Activated T-helper 1 cell treated with anti-CD3 and anti-CD28 coated beads, Interleukin-12 subunit alpha, Interleukin-12 subunit beta, Interleukin-2, Interleukin-4 antibody, amounts not matched to agents 30 ng/mL and 10 ng/mL and 1 ng/mL, durations not matched to agents 14 hours and 24 hours and 36 hours (primary cell): ENCODE results near the gene SPTBN4. TPM values are rescaled to one million over a fixed set of nuclear protein-coding genes. Genes with fewer than 3 reads are reported as not detected.
A peak's percentile ranks its signal among the peaks of the same experiment; 100 is the strongest.

ENCODE experiments used
- DNase-seq: peaks from one replicate; pipeline ENCODE4 v3.0.0; 2021; ENCODE audit warnings: low spot score
- H3K27ac Mint-ChIP-seq: one replicate; pipeline ENCODE4 v1.8.0; 2021; ENCODE audit warnings: mild to moderate bottlenecking, mixed read lengths
- H3K27me3 Mint-ChIP-seq: one replicate; pipeline ENCODE4 v1.8.0; 2022; ENCODE audit warnings: mild to moderate bottlenecking, moderate library complexity, mixed read lengths; ENCODE audit not compliant: insufficient read depth
- H3K36me3 Mint-ChIP-seq: one replicate; pipeline ENCODE4 v1.8.0; 2021; ENCODE audit warnings: low read depth, mixed read lengths
- H3K4me1 Mint-ChIP-seq: one replicate; pipeline ENCODE4 v1.8.0; 2021; ENCODE audit warnings: low read depth, mixed read lengths
- H3K4me3 Mint-ChIP-seq: one replicate; pipeline ENCODE4 v1.8.0; 2021; ENCODE audit warnings: mild to moderate bottlenecking, moderate library complexity, mixed read lengths
- H3K9me3 Mint-ChIP-seq: one replicate; pipeline ENCODE4 v1.8.0; 2021; ENCODE audit warnings: mixed read lengths
- intact Hi-C: fragments of 100-400 bp; cut with micrococcal nuclease; formaldehyde crosslinking; loops from one replicate; pipeline ENCODE4 v1.15.1; 2024
- total RNA-seq: library from RNA; stranded (reverse); gene quantifications from 2 replicates; pipeline ENCODE4 v1.2.3, GENCODE V29; 2022

SPTBN4 gene
- total RNA-seq, 1 donor from 2014 or later = 0.21 TPM

DNA sequence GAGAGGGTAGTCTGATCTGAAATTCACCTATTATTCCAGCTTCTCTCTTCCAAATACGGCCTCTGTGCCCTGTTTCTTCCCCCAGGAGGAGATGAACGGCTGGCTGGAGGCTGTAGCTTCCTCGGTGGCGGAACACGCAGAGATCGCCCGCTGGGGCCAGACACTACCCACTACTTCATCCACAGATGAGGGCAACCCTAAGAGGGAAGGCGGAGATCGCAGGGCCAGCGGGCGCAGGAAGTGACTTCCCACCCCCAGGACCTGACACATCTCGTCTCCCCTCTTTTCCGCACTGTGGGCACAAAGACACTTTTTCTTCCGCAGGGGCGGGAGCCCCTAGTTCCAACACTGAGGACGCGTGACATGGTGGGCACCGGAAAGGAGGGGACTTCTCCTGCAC is 108.5 kb downstream of the SPTBN4 start:
- Mint-ChIP-seq H3K27ac (peak overlapping the region; percentile 34), H3K36me3 (peaks cover 6% of the 10 kb centered on the region), H3K27me3 (peaks cover 2% of the 10 kb centered on the region), H3K4me3 (peak overlapping the region; percentile 59), H3K4me1 (peaks cover 23% of the 10 kb centered on the region), H3K9me3 (no peaks in the 10 kb centered on the region)
- intact Hi-C loops = no loop called here
- no peak for DNase-seq

GRCh38 chr19:40576151-40576584 is 109.4 kb downstream of the SPTBN4 start:
- peak overlapping the region; percentile 71 for H3K27ac Mint-ChIP-seq
- intact Hi-C loops = loop anchor here (1.0 kb wide), 3 partner anchors 29 to 47 kb away; no protein-coding TSS in a partner anchor
- H3K9me3 Mint-ChIP-seq = no peaks in the 10 kb centered on the region
- DNase-seq = no peak
- no peaks in the 10 kb centered on the region for H3K27me3 Mint-ChIP-seq
- H3K36me3 Mint-ChIP-seq = peaks cover 11% of the 10 kb centered on the region
- H3K4me1 Mint-ChIP-seq = peaks cover 17% of the 10 kb centered on the region
- H3K4me3 Mint-ChIP-seq = peak overlapping the region; percentile 86

DNA sequence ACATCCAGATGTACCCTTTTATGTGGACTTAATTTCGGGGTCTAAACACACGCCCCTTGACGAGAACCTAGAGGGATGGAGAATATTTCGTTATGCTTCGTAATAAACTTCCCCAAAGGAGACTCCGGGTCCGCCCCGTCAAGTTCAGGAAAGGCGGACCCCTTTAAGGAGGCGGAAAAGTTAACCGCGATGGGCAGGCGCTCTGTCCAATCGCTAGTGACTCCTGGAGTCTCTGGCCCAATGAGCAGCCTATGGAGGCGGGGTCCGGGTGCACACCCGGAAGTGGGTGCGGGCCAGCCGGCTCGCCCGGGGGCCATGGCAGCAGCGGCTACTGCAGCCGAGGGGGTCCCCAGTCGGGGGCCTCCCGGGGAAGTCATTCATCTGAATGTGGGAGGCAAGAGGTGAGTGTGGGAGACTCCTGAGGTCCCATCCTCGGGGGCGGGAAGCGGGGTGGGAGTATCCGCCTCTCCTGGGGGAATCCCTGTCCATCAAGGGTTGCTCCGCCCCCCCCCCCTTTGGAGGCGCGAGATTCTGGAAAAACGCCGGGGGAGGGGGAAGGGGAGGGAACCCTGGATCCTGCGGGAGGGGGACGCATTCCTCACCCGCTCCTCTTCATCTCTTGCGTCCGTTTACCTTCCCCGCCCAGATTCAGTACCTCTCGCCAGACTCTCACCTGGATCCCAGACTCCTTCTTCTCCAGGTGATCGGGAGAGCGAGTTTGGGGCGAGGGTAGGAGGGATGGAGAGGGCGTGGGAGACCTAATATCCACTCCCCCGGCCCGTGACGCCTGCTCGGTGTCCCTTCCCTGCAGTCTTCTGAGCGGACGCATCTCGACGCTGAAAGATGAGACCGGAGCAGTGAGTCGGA is 110.0 kb downstream of the SPTBN4 start, which contains the start of gene SHKBP1:
TSS of gene SHKBP1 (plus strand) at position 289 of the 867 bp plus-strand sequence. CDS start at position 316, 27 bp downstream.
- Mint-ChIP-seq H3K27ac (peak within 1 kb of the TSS; percentile 71), H3K4me1 (peaks cover 17% of the 10 kb centered on the region), H3K36me3 (peaks cover 15% of the 10 kb centered on the region), H3K4me3 (peak within 1 kb of the TSS; percentile 86), H3K9me3 (no peaks in the 10 kb centered on the region), H3K27me3 (no peaks in the 10 kb centered on the region)
- peak; percentile 92 for DNase-seq
- intact Hi-C loops = loop anchor here (1.0 kb wide), 3 partner anchors 28 to 48 kb away; no protein-coding TSS in a partner anchor

DNA sequence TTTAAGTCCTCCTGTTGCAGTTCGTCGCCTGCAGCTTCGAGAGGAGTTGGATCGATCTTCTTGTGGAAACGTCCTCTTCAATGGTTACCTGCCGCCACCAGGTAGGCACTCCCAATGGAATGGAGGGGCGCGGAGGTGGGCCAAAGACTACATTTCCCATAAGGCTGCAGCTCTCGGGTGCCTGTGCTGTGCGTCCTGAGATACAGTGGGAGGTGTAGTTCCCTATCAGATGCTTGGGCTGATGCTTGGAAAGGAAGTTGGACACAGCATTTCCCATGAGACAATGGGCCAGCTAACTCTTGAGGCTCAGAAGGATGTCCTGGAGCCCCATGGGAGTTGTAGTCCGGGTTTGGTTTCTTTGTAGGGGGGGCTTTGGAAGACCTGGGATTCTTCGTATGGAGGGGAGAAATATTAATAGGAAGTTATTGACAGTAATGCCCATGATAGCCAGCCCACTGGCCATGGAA is 111.7 kb downstream of the SPTBN4 start:
- Mint-ChIP-seq H3K4me3 (peak overlapping the region; percentile 86), H3K4me1 (peaks cover 17% of the 10 kb centered on the region), H3K9me3 (no peaks in the 10 kb centered on the region), H3K27me3 (no peaks in the 10 kb centered on the region), H3K27ac (peak overlapping the region; percentile 5), H3K36me3 (peaks cover 23% of the 10 kb centered on the region)
- DNase-seq = no peak
- intact Hi-C loops = loop anchor here (1.0 kb wide), 1 partner anchor 8 kb away; no protein-coding TSS in a partner anchor

DNA sequence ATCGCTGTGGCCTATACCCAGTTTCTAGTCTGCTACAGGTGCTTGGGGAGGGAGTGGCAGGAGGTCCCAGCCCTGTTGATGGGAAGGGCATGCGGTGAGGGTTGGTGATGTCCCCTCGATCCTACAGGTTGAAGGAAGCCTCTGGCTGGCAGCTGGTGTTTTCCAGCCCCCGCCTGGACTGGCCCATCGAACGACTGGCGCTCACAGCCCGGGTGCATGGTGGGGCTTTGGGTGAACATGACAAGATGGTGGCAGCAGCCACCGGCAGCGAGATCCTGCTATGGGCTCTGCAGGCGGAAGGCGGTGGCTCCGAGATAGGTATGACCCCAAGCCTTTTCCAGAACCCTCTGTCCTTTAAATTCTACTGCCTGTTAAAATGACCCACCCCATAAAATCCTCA is 113.8 kb downstream of the SPTBN4 start:
- Mint-ChIP-seq H3K9me3 (no peaks in the 10 kb centered on the region), H3K27me3 (no peaks in the 10 kb centered on the region), H3K4me3 (no peak overlapping the region), H3K4me1 (peaks cover 18% of the 10 kb centered on the region), H3K36me3 (peaks cover 34% of the 10 kb centered on the region), H3K27ac (no peak overlapping the region)
- intact Hi-C loops = no loop called here
- no peak for DNase-seq

DNA sequence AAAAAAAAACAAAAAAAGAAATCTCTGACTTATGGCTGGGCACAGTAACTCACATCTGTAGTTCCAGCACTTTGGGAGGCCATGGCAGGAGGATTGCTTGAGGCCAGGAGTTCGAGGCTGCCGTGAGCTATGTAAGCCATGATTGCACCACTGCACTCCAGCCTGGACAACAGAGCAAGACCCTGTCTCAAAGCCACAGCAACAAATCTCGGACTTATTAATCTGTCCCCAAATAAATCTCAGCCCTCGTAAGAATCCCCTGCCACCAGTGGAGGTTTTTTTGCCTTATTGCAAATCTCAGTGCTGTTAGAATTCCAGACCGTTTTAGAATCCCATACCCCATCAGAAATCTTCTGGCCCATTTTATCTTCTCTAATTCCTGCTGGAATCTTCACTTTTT is 114.7 kb downstream of the SPTBN4 start:
- no peaks in the 10 kb centered on the region for H3K27me3 Mint-ChIP-seq
- intact Hi-C loops = no loop called here
- no peak for DNase-seq
- H3K27ac Mint-ChIP-seq = no peak overlapping the region
- H3K4me3 Mint-ChIP-seq = no peak overlapping the region
- H3K9me3 Mint-ChIP-seq = no peaks in the 10 kb centered on the region
- peaks cover 23% of the 10 kb centered on the region for H3K4me1 Mint-ChIP-seq
- H3K36me3 Mint-ChIP-seq = peaks cover 43% of the 10 kb centered on the region

DNA sequence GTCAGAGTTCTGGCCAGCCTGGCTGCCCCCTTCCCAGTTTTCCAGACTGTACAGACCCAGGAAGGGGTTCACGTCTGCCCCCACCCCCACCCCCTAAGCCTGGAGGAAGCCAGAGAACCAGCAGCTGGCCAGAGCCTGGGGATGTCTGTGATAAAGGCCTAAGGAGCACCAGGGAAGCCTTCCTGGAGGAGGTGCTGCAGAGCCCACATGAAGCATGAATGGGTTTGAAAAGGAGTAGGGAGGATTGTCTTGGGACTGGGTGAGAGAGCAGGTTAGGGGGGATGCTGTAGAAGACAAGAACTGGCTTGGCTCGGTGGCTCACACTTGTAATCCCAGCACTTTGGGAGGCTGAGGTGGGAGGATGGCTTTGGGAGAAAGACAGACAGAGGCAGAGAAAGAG is 115.7 kb downstream of the SPTBN4 start:
- Mint-ChIP-seq H3K4me1 (peaks cover 29% of the 10 kb centered on the region), H3K4me3 (no peak overlapping the region), H3K9me3 (no peaks in the 10 kb centered on the region), H3K36me3 (peaks cover 50% of the 10 kb centered on the region), H3K27ac (no peak overlapping the region), H3K27me3 (no peaks in the 10 kb centered on the region)
- no peak for DNase-seq
- intact Hi-C loops = no loop called here

GRCh38 chr19:40583283-40583682 is 116.5 kb downstream of the SPTBN4 start:
- Mint-ChIP-seq H3K27ac (no peak overlapping the region), H3K27me3 (no peaks in the 10 kb centered on the region), H3K4me1 (peaks cover 21% of the 10 kb centered on the region), H3K9me3 (no peaks in the 10 kb centered on the region), H3K36me3 (peaks cover 52% of the 10 kb centered on the region), H3K4me3 (no peak overlapping the region)
- intact Hi-C loops = no loop called here
- no peak for DNase-seq

GRCh38 chr19:40584007-40584406 is 117.2 kb downstream of the SPTBN4 start:
- H3K27ac Mint-ChIP-seq = no peak overlapping the region
- DNase-seq = no peak
- no peaks in the 10 kb centered on the region for H3K27me3 Mint-ChIP-seq
- H3K9me3 Mint-ChIP-seq = no peaks in the 10 kb centered on the region
- no peak overlapping the region for H3K4me3 Mint-ChIP-seq
- H3K36me3 Mint-ChIP-seq = peaks cover 54% of the 10 kb centered on the region
- intact Hi-C loops = no loop called here
- peaks cover 17% of the 10 kb centered on the region for H3K4me1 Mint-ChIP-seq

DNA sequence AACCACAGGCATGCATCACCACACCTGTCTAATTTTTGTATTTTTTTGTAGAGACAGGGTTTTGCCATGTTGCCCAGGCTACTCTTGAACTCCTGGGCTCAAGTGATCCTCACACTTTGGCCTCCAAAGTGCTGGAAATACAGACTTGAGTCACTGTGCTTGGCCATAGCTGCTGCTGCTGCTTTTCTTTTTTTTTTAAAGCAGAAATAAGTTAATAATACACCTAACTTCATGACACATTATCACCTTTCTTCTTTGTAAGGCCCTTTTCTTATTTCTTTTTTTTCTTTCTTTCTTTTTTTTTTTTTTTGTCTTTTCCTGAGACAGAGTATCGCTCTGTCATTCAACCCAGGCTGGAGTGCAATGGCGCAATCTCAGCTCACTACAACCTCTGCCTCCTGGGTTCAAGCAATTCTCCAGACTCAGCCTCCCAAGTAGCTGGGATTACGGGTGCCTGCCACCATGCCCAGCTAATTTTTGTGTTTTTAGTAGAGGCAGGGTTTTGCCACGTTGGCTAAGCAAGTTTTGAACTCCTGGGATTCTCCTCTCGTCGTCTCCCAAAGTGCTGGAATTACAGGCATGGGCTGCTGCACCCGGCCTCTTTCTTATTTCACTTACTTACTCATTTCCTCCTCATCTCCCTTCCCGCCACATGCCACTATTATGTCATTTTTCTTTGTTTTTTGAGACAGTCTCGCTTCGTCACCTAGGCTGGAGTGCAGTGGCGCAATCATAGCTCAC is 118.6 kb downstream of the SPTBN4 start:
- H3K27ac Mint-ChIP-seq = peak overlapping the region; percentile 80
- H3K9me3 Mint-ChIP-seq = no peaks in the 10 kb centered on the region
- H3K36me3 Mint-ChIP-seq = peaks cover 56% of the 10 kb centered on the region
- peak overlapping the region; percentile 59 for H3K4me3 Mint-ChIP-seq
- no peaks in the 10 kb centered on the region for H3K27me3 Mint-ChIP-seq
- no peak for DNase-seq
- H3K4me1 Mint-ChIP-seq = peaks cover 17% of the 10 kb centered on the region
- intact Hi-C loops = no loop called here

GRCh38 chr19:40585982-40586422 is 119.2 kb downstream of the SPTBN4 start:
- Mint-ChIP-seq H3K36me3 (peaks cover 53% of the 10 kb centered on the region), H3K4me1 (peaks cover 17% of the 10 kb centered on the region), H3K27ac (peak overlapping the region; percentile 80), H3K9me3 (no peaks in the 10 kb centered on the region), H3K4me3 (peak overlapping the region; percentile 59), H3K27me3 (no peaks in the 10 kb centered on the region)
- intact Hi-C loops = no loop called here
- DNase-seq = no peak

DNA sequence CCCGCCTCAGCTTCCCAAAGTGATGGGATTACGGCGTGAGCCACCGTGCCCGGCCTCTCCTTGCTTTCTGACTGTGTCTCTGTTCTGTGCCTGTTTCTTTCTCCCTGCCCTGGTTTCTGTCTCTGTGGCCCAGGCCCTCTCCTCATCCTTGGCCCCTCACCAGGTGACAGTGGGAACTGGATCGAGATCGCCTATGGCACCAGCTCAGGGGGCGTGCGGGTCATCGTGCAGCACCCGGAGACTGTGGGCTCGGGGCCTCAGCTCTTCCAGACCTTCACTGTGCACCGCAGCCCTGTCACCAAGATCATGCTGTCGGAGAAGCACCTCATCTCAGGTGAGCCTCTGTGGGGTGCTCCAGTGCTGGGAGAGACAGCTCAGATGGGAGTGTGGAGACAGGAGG is 119.8 kb downstream of the SPTBN4 start:
- Mint-ChIP-seq H3K27ac (peak overlapping the region; percentile 56), H3K4me3 (peak overlapping the region; percentile 45), H3K9me3 (no peaks in the 10 kb centered on the region), H3K36me3 (peaks cover 49% of the 10 kb centered on the region), H3K4me1 (peaks cover 17% of the 10 kb centered on the region), H3K27me3 (no peaks in the 10 kb centered on the region)
- intact Hi-C loops = no loop called here
- DNase-seq = no peak
